ENCODE measurements around the gene PRKG1. TPM values are rescaled to one million over a fixed set of nuclear protein-coding genes. Genes with fewer than 3 reads are reported as not detected.
"Not testable (repeated sequence)": the region's sequence is repeated elsewhere in the genome, so short reads cannot be mapped to it uniquely, and the experiment has no call there.

Gene PRKG1
- total RNA-seq, 1 donor from 2014 or later, result 0.17 TPM

- TF ChIP-seq CTCF (conservative IDR thresholded peaks at IDR 0.05; ENCODE audit: low read depth, low read length), result no peak
- no peak overlapping the region for H3K4me3 ChIP-seq (ENCODE audit: low read depth, low read length)
- DNase-seq (ENCODE audit: low read depth), result no peak
These were observed 608.9 kb downstream of the PRKG1 start for GRCh38 chr10:51683031-51683691.

- no peak for TF ChIP-seq CTCF (conservative IDR thresholded peaks at IDR 0.05; ENCODE audit: low read depth, low read length)
- DNase-seq (ENCODE audit: low read depth), result no peak
- H3K4me3 ChIP-seq (ENCODE audit: low read depth, low read length), result no peak overlapping the region
These were observed 611.5 kb downstream of the PRKG1 start for GRCh38 chr10:51685768-51686167.

- H3K4me3 ChIP-seq (ENCODE audit: low read depth, low read length), result no peak overlapping the region
- DNase-seq (ENCODE audit: low read depth), result no peak
- TF ChIP-seq CTCF (conservative IDR thresholded peaks at IDR 0.05; ENCODE audit: low read depth, low read length), result no peak
These were observed 613.0 kb downstream of the PRKG1 start for GRCh38 chr10:51687296-51687695.

- DNase-seq (ENCODE audit: low read depth); H3K4me3 ChIP-seq (ENCODE audit: low read depth, low read length): not testable (repeated sequence)
These were observed 614.5 kb downstream of the PRKG1 start for GRCh38 chr10:51688826-51689225.

GRCh38 chr10:51689536-51689935 is 615.2 kb downstream of the PRKG1 start:
- no peak for TF ChIP-seq CTCF (conservative IDR thresholded peaks at IDR 0.05; ENCODE audit: low read depth, low read length)
- DNase-seq (ENCODE audit: low read depth), result no peak
- H3K4me3 ChIP-seq (ENCODE audit: low read depth, low read length), result no peak overlapping the region

- no peak for DNase-seq (ENCODE audit: low read depth)
- no peak overlapping the region for H3K4me3 ChIP-seq (ENCODE audit: low read depth, low read length)
- no peak for TF ChIP-seq CTCF (conservative IDR thresholded peaks at IDR 0.05; ENCODE audit: low read depth, low read length)
These were observed 616.8 kb downstream of the PRKG1 start for GRCh38 chr10:51691135-51691534.

GRCh38 chr10:51694086-51694768 is 619.9 kb downstream of the PRKG1 start:
- H3K4me3 ChIP-seq (ENCODE audit: low read depth, low read length), result no peak overlapping the region
- DNase-seq (ENCODE audit: low read depth), result no peak
- TF ChIP-seq CTCF (conservative IDR thresholded peaks at IDR 0.05; ENCODE audit: low read depth, low read length), result no peak

Data from epithelial cell of proximal tubule (primary cell).